ENCODE data around the gene RAB43.
"Not testable (repeated sequence)": the region's sequence is repeated elsewhere in the genome, so short reads cannot be mapped to it uniquely, and the experiment has no call there.

Gene RAB43

GRCh38 chr3:129121016-129121791 lies 400 bp downstream of the RAB43 start:
- DNase-seq, result peak; percentile 31 to 36

DNA sequence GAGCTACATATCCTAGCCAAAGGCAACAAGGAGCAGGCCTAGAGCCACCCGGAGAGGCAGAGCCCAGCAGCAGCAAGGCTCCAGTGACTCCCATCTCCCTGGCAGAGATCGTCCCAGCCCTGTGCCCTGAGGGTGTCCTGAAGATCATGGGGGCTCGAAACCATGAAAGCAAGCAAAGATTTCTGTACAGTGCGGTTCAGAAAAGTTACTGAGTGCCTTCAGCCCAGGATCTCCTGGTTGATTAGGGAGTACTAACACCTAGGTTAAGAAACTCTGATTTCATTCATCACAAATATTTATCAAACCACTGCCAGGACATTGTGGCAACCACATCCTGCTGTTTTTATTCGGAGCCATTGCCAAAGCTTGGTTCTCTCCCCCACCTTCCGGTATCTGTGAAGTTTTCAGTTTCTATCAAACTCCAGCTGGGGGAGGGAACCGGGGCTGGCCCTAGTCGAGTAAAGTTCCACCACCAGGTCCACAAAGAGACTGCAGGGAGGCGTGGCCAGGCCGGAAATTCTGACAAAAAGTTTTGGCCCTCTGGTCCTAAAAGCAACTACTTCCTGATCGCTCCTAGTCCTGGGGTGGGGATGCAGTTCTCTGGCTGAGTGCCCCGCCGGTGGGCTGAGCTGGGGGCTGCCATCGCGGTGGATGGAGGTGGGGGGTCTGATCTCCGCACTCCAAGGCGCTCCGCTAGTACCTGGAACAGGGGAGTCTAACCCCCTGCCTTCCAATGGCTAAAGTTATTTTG lies 1.2 kb downstream of the RAB43 start:
- peak; percentile 94 to 95 for DNase-seq

DNA sequence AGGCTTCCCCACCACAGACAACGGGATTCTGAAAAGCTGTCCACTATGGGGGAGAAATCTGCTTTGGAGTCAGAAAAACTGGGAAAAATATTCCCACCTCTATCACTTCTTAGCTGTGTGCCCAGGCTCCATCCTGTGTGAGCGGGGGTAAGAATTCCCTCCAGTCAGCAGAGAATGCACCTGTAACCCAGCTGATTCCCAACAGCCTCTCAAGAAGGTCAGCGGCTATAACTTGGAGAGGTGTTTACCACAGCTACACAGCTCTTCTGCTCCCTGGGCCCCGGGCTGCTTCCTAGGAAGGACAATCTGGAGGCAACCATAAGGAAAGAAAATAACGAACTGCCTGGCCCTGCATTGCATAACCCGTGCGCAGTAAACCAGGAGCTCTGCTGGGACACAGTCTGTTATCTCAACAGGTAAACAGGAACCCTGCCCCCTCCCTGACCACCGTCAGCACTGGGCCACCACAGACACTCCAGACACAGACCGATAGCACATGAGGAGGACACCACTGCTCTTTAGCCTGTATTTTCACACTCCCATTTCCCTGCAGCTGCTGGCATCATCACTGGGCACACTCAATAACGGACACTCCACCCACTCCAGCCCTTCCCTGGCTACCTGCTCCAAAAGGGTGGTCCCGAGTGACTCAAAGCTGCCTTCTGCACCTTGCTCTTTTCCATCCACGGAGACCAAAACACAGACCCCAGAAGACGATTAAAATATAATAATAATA lies 2.1 kb downstream of the RAB43 start:
- peak in 1 of 2 donors; percentile 3 for DNase-seq

- no peak for DNase-seq
Measured at GRCh38 chr3:129118745-129119144, 2.9 kb downstream of the RAB43 start.

DNA sequence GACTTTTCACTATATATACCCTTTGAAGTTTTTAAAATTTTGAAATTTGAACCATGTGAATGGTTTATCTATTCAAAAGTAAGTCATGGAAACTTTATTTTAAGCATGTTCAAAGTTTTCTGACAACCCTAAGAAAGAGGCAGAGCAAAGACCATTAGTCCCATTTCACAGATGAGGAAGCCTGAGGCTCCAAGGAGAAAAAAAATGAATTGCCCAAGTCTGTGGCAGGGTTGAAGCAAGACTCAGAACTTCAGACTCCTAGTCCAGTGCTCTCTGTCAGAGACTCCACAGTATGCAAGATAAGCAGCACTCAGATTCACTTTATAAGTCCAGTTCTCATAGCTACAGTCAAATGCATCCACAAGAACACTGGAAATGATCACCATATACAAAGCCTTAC lies 4.5 kb downstream of the RAB43 start:
- no peak for DNase-seq

DNA sequence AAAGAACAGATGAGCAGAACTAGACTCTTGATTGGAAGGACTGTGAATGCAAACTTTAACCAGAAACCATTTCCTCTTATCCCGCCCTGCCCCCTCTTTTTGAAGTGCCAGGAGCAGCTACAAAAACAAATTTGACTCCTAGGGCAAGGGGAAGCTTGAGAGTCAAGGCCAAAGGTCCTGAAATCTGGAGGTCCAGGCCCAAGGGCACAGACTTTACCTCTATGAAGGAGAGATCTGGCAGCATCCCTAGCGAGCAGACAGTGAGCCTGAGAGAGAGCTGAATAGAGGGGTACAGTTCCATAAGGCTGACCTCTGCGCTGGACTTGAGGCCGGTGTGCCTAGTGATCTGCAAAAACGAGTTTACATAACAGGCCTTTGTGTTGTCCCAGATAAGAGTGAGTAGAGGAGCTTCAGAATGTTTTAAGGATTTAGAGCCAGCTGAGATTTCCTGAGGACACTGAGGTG lies 5.1 kb downstream of the RAB43 start:
- peak; percentile 7 to 32 for DNase-seq

DNA sequence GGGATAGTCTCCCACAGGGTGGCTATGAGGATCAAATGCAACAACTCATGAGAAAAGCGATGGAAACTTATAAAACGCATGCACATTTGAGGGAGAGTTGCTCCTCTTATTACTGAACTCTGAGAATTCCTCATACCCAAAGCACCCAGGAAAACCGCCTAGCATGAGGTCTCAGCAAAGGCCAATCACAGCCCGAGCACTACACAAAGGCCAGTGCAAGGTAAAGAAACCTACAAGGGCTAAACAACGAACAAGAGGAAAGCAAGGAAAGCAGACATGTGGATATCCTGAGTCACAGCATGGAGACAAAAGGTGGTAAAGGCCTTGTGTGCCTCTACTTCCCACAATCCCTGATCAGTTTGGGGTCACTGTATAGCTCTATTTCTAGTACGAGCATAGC lies 7.1 kb downstream of the RAB43 start:
- no peak for DNase-seq

GRCh38 chr3:129112308-129113052 lies 9.1 kb downstream of the RAB43 start:
- peak; percentile 84 to 87 for DNase-seq

- DNase-seq, result not testable (repeated sequence)
Measured at GRCh38 chr3:129111076-129111780, 10.4 kb downstream of the RAB43 start.

GRCh38 chr3:129107793-129108192 lies 13.8 kb downstream of the RAB43 start:
- DNase-seq, result no peak

DNA sequence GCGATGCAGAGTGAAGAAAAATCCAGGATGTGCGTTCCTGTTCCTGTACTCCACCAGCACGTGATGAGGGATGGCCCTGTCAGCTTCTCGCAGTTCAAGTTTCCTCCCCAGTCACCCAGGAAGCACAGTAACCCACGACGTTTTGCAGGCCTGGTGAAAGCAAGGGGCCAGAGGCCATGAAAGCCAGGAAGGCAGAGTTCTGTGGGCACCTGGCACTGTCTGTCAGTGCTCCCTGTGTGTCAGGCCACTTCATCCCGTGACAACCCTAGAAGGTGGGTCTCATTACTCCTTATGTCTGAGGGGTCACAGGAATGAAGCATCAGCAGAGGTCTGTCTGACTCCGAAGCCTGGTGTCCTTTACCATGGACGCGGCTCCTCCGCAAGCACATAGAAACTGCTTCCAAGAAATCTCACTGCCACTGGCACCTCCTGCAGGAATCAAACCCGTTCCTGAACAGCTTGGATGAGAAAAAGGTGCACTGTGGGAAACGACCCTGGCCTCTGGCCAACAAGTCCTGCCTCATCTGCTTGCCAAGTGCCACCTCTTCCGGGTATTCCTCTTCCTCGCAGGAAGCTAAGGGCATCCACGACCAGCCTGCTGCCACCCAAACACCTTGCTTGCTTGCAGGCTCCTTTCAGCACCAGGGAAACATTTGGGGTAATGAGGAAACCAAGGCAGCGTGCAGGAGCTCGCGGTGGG lies 14.6 kb downstream of the RAB43 start:
- no peak for DNase-seq

GRCh38 chr3:129106320-129106719 lies 15.3 kb downstream of the RAB43 start:
- no peak for DNase-seq

DNA sequence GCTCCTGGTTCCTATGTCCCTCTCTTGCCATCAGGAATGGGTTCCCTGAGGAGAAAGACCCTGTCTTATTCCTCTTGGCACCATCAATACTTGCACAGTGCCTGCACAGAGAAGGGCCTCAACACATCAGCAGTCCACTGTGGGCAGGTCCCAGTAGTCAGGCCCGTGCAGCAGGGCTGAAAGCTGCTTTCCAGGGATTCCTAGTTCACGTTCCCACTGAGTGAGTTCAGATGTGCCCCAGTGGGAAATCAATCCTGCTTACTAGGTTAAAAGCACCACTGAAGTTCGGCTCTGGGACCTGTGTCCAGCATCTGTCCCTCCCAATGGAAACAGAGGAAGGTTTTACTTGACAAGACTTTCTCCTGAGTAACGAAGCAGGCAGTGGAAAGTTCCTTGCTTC lies 15.7 kb downstream of the RAB43 start:
- no peak for DNase-seq

GRCh38 chr3:129104498-129105079 lies 17.0 kb downstream of the RAB43 start:
- DNase-seq, result no peak

GRCh38 chr3:129104051-129104450 lies 17.6 kb downstream of the RAB43 start:
- no peak for DNase-seq

GRCh38 chr3:129103296-129103695 lies 18.3 kb downstream of the RAB43 start:
- DNase-seq, result no peak

DNA sequence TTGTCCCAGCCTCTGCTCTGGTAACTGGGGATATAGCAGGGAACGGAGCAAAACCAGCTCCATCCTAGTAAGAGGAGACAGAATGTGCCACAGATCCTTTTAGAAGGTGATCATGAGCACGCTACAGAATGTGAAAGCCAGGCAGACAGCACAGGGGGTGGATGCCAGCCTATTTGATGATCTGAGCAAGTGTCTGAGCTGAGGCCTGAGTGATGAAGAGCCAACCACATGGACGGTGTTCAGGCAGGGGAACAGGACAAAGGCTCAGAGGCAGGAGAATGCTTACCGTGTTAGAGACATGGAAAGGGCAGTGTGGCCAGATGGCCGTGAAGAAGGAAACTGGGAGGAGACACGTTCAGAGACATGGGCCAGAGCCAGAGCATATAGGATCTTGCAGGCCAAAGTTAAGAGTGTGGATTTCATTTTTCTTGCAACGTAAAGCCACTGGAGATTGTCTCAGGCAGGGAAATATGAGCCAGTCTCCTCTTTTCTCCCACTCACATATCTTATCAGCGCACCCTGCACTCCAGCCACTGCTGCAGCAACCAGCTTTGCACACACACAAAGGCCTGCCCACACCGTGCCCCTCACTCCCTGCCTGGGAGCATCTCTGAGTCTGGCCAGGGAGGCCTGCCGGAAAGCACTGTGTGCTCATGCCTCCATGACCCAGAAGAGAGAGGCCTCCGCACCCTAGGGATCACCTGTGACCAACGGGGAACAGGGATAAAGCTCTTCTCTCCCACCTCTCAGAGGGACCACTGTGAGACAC lies 20.1 kb downstream of the RAB43 start:
- no peak for DNase-seq

GRCh38 chr3:129100274-129100673 lies 21.3 kb downstream of the RAB43 start:
- no peak for DNase-seq

- DNase-seq, result no peak
Measured at GRCh38 chr3:129095285-129095684, 26.3 kb downstream of the RAB43 start.

DNA sequence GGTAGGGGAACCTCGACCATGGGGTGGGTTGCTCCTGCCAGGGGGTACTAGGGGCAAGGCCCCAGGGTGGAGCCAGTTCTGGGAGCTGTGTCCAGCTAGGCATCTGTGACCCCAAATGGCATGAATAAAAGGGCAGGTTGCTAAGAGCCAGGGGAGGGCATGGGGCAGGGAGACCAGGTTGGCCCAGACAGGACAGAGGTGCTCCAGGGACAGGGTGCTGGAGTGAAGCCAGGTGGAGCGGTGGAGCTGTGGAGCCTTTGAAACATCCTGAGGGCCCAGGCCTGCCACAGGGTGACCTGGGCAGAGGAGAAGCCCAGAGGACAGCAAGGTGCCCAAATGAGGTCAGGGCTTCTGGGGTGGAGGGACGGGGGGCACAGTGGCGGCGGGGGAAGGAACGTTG lies 33.3 kb downstream of the RAB43 start:
- DNase-seq, result not testable (repeated sequence)
